PC-3 (cell line): Measurements from ENCODE around the gene WNK2. TPM values are rescaled to one million over a fixed set of nuclear protein-coding genes. Genes with fewer than 3 reads are reported as not detected.

Source experiments
- ATAC-seq: fragments of 200-7000 bp; cut with Tn5 transposase; 2 replicates; pipeline ENCODE4 v1.9.1; 2020; ENCODE audit warnings: mild to moderate bottlenecking, moderate library complexity
- BruUV-seq: library from RNA; stranded (reverse); fragments of 400-500 nt; replicated peaks from 2 replicates; lab custom pipeline; 2021; lab: Mats Ljungman, UMichigan
- CTCF ChIA-PET: fragments of 300-600 bp; sonication (Branson Sonifier 250); formaldehyde crosslinking; loops from one replicate; lab custom pipeline; 2022; ENCODE audit warnings: antibody characterized with exemption; lab: Charles Lee
- POLR2A ChIA-PET: fragments of 300-600 bp; sonication (Branson Sonifier 250); formaldehyde crosslinking; loops from one replicate; lab custom pipeline; 2022; ENCODE audit warnings: antibody characterized with exemption; ENCODE audit not compliant: unreplicated experiment; lab: Charles Lee
- DNase-seq: peaks from one replicate; pipeline ENCODE4 v3.0.0-alpha.2; 2015
- H2AFZ ChIP-seq: fragments of 300-600 bp; sonication (generic); 2 replicates; pipeline ENCODE4 v1.6.0; 2016; ENCODE audit warnings: antibody characterized with exemption, low read length
- H3F3A ChIP-seq: fragments of 300-600 bp; sonication (generic); one replicate; pipeline ENCODE4 v1.6.0; 2017; ENCODE audit warnings: antibody characterized with exemption, low read length, control low read depth, mild to moderate bottlenecking; ENCODE audit not compliant: unreplicated experiment
- H3K27ac ChIP-seq: fragments of 300-600 bp; sonication (generic); 2 replicates; pipeline ENCODE4 v1.5.1; 2016; ENCODE audit warnings: mild to moderate bottlenecking, low read length
- H3K27me3 ChIP-seq: fragments of 300-600 bp; sonication (generic); 2 replicates; pipeline ENCODE4 v1.6.1; 2016; ENCODE audit warnings: low read length, mixed read lengths
- H3K36me3 ChIP-seq: fragments of 300-600 bp; sonication (generic); 2 replicates; pipeline ENCODE4 v1.6.1; 2016; ENCODE audit warnings: low read depth, mixed run types, low read length, mixed read lengths
- H3K4me1 ChIP-seq: fragments of 300-600 bp; sonication (generic); 2 replicates; pipeline ENCODE4 v1.5.1; 2016; ENCODE audit warnings: low read length; ENCODE audit not compliant: insufficient read depth
- H3K4me2 ChIP-seq: fragments of 300-600 bp; sonication (generic); 2 replicates; pipeline ENCODE4 v1.6.0; 2016; ENCODE audit warnings: low read length
- H3K4me3 ChIP-seq: fragments of 300-600 bp; sonication (generic); 2 replicates; pipeline ENCODE4 v1.5.1; 2016; ENCODE audit warnings: mild to moderate bottlenecking, low read length, mixed read lengths
- H3K79me2 ChIP-seq: fragments of 300-600 bp; sonication (generic); 2 replicates; pipeline ENCODE4 v1.6.1; 2017; ENCODE audit warnings: low read length, mixed read lengths
- H3K9ac ChIP-seq: fragments of 300-600 bp; sonication (generic); 2 replicates; pipeline ENCODE4 v1.6.0; 2016; ENCODE audit warnings: mild to moderate bottlenecking, low read length
- H3K9me2 ChIP-seq: fragments of 300-600 bp; sonication (generic); replicated peaks from 2 replicates; pipeline ENCODE4 v1.6.1; 2016; ENCODE audit warnings: mixed run types, low read length, mixed read lengths
- H3K9me3 ChIP-seq: fragments of 300-600 bp; sonication (generic); 2 replicates; pipeline ENCODE4 v1.6.1; 2016; ENCODE audit warnings: low read length, mixed read lengths
- H4K20me1 ChIP-seq: fragments of 300-600 bp; sonication (generic); 2 replicates; pipeline ENCODE4 v1.6.1; 2016; ENCODE audit warnings: low read length, mixed read lengths
- CTCF ChIP-seq: fragments of 300-600 bp; sonication (generic); conservative IDR thresholded peaks from 2 replicates; pipeline ENCODE4 v1.5.1; 2017; ENCODE audit warnings: antibody characterized with exemption, low read depth, mild to moderate bottlenecking, low read length
- EZH2 ChIP-seq: fragments of 300-600 bp; sonication (generic); IDR thresholded peaks from one replicate; pipeline ENCODE4 v1.6.1; 2017; ENCODE audit warnings: antibody characterized with exemption, mild to moderate bottlenecking, low read length; ENCODE audit not compliant: unreplicated experiment
- EZH2phosphoT487 ChIP-seq: fragments of 300-600 bp; sonication (generic); IDR thresholded peaks from 2 replicates; pipeline ENCODE4 v1.6.1; 2018; ENCODE audit warnings: mild to moderate bottlenecking, antibody characterized with exemption, low read length, borderline replicate concordance
- intact Hi-C: fragments of 100-400 bp; cut with micrococcal nuclease; formaldehyde crosslinking; loops from 2 replicates; pipeline ENCODE4 v1.9.0; 2023
- total RNA-seq: library from RNA; depleted of rRNA; stranded (reverse); fragments of >200 nt; gene quantifications from 2 replicates; pipeline ENCODE4 v1.2.3, GENCODE V29; 2014

WNK2 gene
- total RNA-seq, 1 experiment from 2014 or later, result 11.7 TPM

GRCh38 chr9:93302586-93303257, 118.8 kb downstream of the WNK2 start:
- POLR2A ChIA-PET, result interaction anchor here (0.7 kb wide), 1 partner anchor 264 kb away, joined by 4 read pairs; no protein-coding TSS in a partner anchor

GRCh38 chr9:93303258-93303771, 119.4 kb downstream of the WNK2 start:
- ATAC-seq, result no peak
- intact Hi-C loops, result no loop called here
- no peaks in the 10 kb centered on the region for H3K9me2 ChIP-seq
- no peak overlapping the region for H2AFZ ChIP-seq
- no peaks in the 10 kb centered on the region for H4K20me1 ChIP-seq
- DNase-seq, result no peak
- no peaks in the 10 kb centered on the region for H3K9me3 ChIP-seq
- TF ChIP-seq CTCF (no peak), EZH2 (no peak)
- H3K4me1 ChIP-seq, result no peaks in the 10 kb centered on the region
- no peak overlapping the region for H3K4me2 ChIP-seq
- ChIA-PET CTCF (interaction anchor here (1.0 kb wide), 1 partner anchor 150 kb away, joined by 4 read pairs; no protein-coding TSS in a partner anchor), POLR2A (no interaction called here)
- H3K27ac ChIP-seq, result no peak overlapping the region
- no peak overlapping the region for H3K9ac ChIP-seq
- no peaks in the 10 kb centered on the region for H3K79me2 ChIP-seq
- no TSS peak for BruUV-seq
- no peak overlapping the region for H3K4me3 ChIP-seq
- H3F3A ChIP-seq, result no peaks in the 10 kb centered on the region
- H3K36me3 ChIP-seq, result no peaks in the 10 kb centered on the region
- H3K27me3 ChIP-seq, result no peaks in the 10 kb centered on the region

More at GRCh38 chr9:93302586-93303257, 118.8 kb downstream of the WNK2 start:
- H3K9me3 ChIP-seq, result no peaks in the 10 kb centered on the region
- BruUV-seq, result no TSS peak
- intact Hi-C loops, result no loop called here
- H3K4me3 ChIP-seq, result no peak overlapping the region
- no peak overlapping the region for H2AFZ ChIP-seq
- H3K9me2 ChIP-seq, result no peaks in the 10 kb centered on the region
- no peak overlapping the region for H3K4me2 ChIP-seq
- H4K20me1 ChIP-seq, result no peaks in the 10 kb centered on the region
- no peaks in the 10 kb centered on the region for H3F3A ChIP-seq
- CTCF ChIA-PET, result interaction anchor here (0.6 to 1.0 kb wide), 5 partner anchors 16 to 856 kb away, joined by 3 to 6 read pairs (median 3); no protein-coding TSS in a partner anchor
- H3K27me3 ChIP-seq, result no peaks in the 10 kb centered on the region
- no peaks in the 10 kb centered on the region for H3K4me1 ChIP-seq
- no peak for TF ChIP-seq EZH2
- peak; percentile 64 for TF ChIP-seq CTCF
- TF ChIP-seq EZH2phosphoT487, result no peak
- no peaks in the 10 kb centered on the region for H3K36me3 ChIP-seq
- no peak overlapping the region for H3K27ac ChIP-seq
- no peaks in the 10 kb centered on the region for H3K79me2 ChIP-seq
- ATAC-seq (peak; percentile 77), DNase-seq (peak; percentile 64)
- H3K9ac ChIP-seq, result no peak overlapping the region
